Ureter (tissue), 1 donor: ENCODE results near the gene OSBPL5. TPM values are rescaled to one million over a fixed set of nuclear protein-coding genes. Genes with fewer than 3 reads are reported as not detected.
A peak's percentile ranks its signal among the peaks of the same experiment; 100 is the strongest.
"Not testable (repeated sequence)": the region's sequence is repeated elsewhere in the genome, so short reads cannot be mapped to it uniquely, and the experiment has no call there.

ENCODE experiments used
- DNase-seq: peaks from one replicate; pipeline ENCODE4 v3.0.0-alpha.2; 2020; ENCODE audit warnings: low spot score
- total RNA-seq: library from RNA; stranded (reverse); gene quantifications from one replicate; pipeline ENCODE4 v1.2.4, GENCODE V29; 2023
- donor health status: DM: yes; HTN: yes; CAD: no.

The OSBPL5 gene
- total RNA-seq, 1 donor from 2014 or later, result 84.3 TPM

- DNase-seq, result no peak
Measured at GRCh38 chr11:3182462-3182852, 17.3 kb upstream of the OSBPL5 start.

- no peak for DNase-seq
Measured at GRCh38 chr11:3181725-3182461, 16.8 kb upstream of the OSBPL5 start.

GRCh38 chr11:3180869-3181268 is 15.8 kb upstream of the OSBPL5 start:
- DNase-seq, result no peak

- no peak for DNase-seq
Measured at GRCh38 chr11:3178349-3178748, 13.2 kb upstream of the OSBPL5 start.

- DNase-seq, result no peak
Measured at GRCh38 chr11:3177931-3178330, 12.8 kb upstream of the OSBPL5 start.

GRCh38 chr11:3176487-3176886 is 11.4 kb upstream of the OSBPL5 start:
- no peak for DNase-seq

GRCh38 chr11:3175194-3175593 is 10.1 kb upstream of the OSBPL5 start:
- no peak for DNase-seq

GRCh38 chr11:3174387-3174786 is 9.3 kb upstream of the OSBPL5 start:
- no peak for DNase-seq

GRCh38 chr11:3173795-3174194 is 8.7 kb upstream of the OSBPL5 start:
- DNase-seq, result no peak

- peak; percentile 40 for DNase-seq
Measured at GRCh38 chr11:3171931-3172560, 6.9 kb upstream of the OSBPL5 start.

GRCh38 chr11:3170756-3171650 is 5.9 kb upstream of the OSBPL5 start:
- peak; percentile 40 for DNase-seq

GRCh38 chr11:3170044-3170755 is 5.1 kb upstream of the OSBPL5 start:
- peak; percentile 41 for DNase-seq

- DNase-seq, result peak; percentile 55
Measured at GRCh38 chr11:3169255-3170043, 4.3 kb upstream of the OSBPL5 start.

- DNase-seq, result not testable (repeated sequence)
Measured at GRCh38 chr11:3168742-3169254, 3.7 kb upstream of the OSBPL5 start.

- DNase-seq, result peak; percentile 40
Measured at GRCh38 chr11:3167143-3168119, 2.3 kb upstream of the OSBPL5 start.

GRCh38 chr11:3166268-3167142 is 1.4 kb upstream of the OSBPL5 start:
- peak; percentile 42 for DNase-seq

GRCh38 chr11:3165916-3166267 is 782 bp upstream of the OSBPL5 start:
- no peak for DNase-seq

GRCh38 chr11:3164552-3165151 is 458 bp downstream of the OSBPL5 start:
- no peak for DNase-seq
